ENCODE data around the gene CR1L. TPM values are rescaled to one million over a fixed set of nuclear protein-coding genes. Genes with fewer than 3 reads are reported as not detected.

The CR1L gene
- total and polyA plus RNA-seq, 2 donors (not counting 1 experiment from before 2014, with no cell fraction given): not detected

DNA sequence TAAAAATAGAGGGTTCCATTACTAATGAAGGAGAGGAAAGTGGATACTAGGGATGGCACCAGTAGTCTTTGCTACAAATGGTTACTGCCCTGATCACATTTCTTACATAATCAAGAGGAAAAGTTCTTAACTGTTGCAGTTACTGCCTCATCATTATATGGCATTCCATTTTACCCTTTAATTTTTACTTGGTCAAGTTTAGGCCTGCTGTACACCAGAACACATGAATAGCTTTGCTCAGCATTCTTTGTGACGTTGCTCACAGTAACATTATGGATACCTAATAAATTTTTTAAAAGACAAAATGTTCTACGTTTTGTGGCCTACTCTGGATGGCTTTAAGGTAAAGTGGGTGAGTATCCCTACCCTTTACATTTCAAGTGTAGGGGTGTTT lies 38.6 kb upstream of the CR1L start:
- H2AFZ ChIP-seq (ENCODE audit: low read length): no peak overlapping the region
- no peaks in the 10 kb centered on the region for H3K79me2 ChIP-seq (ENCODE audit: control insufficient read depth, insufficient read depth, low read length)
- no peaks in the 10 kb centered on the region for H3K27me3 ChIP-seq (ENCODE audit: control insufficient read depth, insufficient read depth, low read length)
- no peak overlapping the region for H3K4me3 ChIP-seq (replicated peaks in 1 of 4; ENCODE audit: control extremely low read depth in 1 of 4, insufficient read depth in 1 of 4, low read depth in 3 of 4, low read length in 4 of 4)
- H3K4me2 ChIP-seq (ENCODE audit: extremely low read depth, insufficient read depth, low read length): no peak overlapping the region
- H3K36me3 ChIP-seq (ENCODE audit: control insufficient read depth, insufficient read depth, low read length): no peaks in the 10 kb centered on the region
- no peaks in the 10 kb centered on the region for H3K4me1 ChIP-seq (ENCODE audit: control insufficient read depth, extremely low read depth, insufficient read depth, low read length)
- H3K9ac ChIP-seq (ENCODE audit: insufficient read depth, low read length): no peak overlapping the region
- no peak for TF ChIP-seq EZH2 (IDR thresholded peaks at IDR 0.05; ENCODE audit: low read length, missing control alignments)
- TF ChIP-seq, protein P1, sequence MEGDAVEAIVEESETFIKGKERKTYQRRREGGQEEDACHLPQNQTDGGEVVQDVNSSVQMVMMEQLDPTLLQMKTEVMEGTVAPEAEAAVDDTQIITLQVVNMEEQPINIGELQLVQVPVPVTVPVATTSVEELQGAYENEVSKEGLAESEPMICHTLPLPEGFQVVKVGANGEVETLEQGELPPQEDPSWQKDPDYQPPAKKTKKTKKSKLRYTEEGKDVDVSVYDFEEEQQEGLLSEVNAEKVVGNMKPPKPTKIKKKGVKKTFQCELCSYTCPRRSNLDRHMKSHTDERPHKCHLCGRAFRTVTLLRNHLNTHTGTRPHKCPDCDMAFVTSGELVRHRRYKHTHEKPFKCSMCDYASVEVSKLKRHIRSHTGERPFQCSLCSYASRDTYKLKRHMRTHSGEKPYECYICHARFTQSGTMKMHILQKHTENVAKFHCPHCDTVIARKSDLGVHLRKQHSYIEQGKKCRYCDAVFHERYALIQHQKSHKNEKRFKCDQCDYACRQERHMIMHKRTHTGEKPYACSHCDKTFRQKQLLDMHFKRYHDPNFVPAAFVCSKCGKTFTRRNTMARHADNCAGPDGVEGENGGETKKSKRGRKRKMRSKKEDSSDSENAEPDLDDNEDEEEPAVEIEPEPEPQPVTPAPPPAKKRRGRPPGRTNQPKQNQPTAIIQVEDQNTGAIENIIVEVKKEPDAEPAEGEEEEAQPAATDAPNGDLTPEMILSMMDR (conservative IDR thresholded peaks at IDR 0.05 in 1 of 2, IDR thresholded peaks at IDR 0.05 in 1 of 2; ENCODE audit: low read depth in 1 of 2, low read length in 2 of 2): no peak
- H4K20me1 ChIP-seq (ENCODE audit: control insufficient read depth, extremely low read depth, insufficient read depth, low read length): no peaks in the 10 kb centered on the region
- no peak for DNase-seq (ENCODE audit: low read depth in 2 of 2)
- H3K9me3 ChIP-seq (ENCODE audit: control insufficient read depth, insufficient read depth, low read depth, low read length): no peaks in the 10 kb centered on the region
- H3K27ac ChIP-seq (ENCODE audit: insufficient read depth, low read length): no peak overlapping the region

DNA sequence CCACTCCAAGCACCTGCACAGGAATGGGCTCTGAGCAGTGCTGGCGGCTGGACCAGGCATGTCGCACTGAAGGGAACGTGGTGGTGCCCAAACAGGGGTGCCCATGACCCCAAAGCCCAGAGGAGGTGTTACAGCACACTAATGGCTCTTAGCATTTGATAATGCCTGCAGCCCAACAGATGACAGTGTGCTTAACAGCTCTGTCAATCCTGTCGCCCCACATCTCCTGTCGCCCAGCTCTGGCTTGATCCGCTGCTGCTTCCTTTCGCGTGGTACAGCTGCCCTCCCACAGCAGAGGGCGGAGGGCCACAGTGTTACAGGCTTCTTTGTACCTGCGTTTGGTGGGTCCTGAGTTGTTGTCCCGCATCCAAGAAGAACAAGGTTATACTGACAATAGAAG lies 32.2 kb upstream of the CR1L start:
- Histone ChIP-seq H2AFZ (ENCODE audit: low read length) (no peak overlapping the region), H3K36me3 (ENCODE audit: control insufficient read depth, insufficient read depth, low read length) (no peaks in the 10 kb centered on the region), H3K79me2 (ENCODE audit: control insufficient read depth, insufficient read depth, low read length) (no peaks in the 10 kb centered on the region), H3K9ac (ENCODE audit: insufficient read depth, low read length) (no peak overlapping the region), H4K20me1 (ENCODE audit: control insufficient read depth, extremely low read depth, insufficient read depth, low read length) (no peaks in the 10 kb centered on the region), H3K4me3 (replicated peaks in 1 of 4; ENCODE audit: control extremely low read depth in 1 of 4, insufficient read depth in 1 of 4, low read depth in 3 of 4, low read length in 4 of 4) (no peak overlapping the region), H3K27me3 (ENCODE audit: control insufficient read depth, insufficient read depth, low read length) (no peaks in the 10 kb centered on the region), H3K9me3 (ENCODE audit: control insufficient read depth, insufficient read depth, low read depth, low read length) (no peaks in the 10 kb centered on the region), H3K27ac (ENCODE audit: insufficient read depth, low read length) (no peak overlapping the region), H3K4me1 (ENCODE audit: control insufficient read depth, extremely low read depth, insufficient read depth, low read length) (no peaks in the 10 kb centered on the region), H3K4me2 (ENCODE audit: extremely low read depth, insufficient read depth, low read length) (no peak overlapping the region)
- TF ChIP-seq, protein P1 (conservative IDR thresholded peaks at IDR 0.05 in 1 of 2, IDR thresholded peaks at IDR 0.05 in 1 of 2; ENCODE audit: low read depth in 1 of 2, low read length in 2 of 2): no peak
- no peak for TF ChIP-seq EZH2 (IDR thresholded peaks at IDR 0.05; ENCODE audit: low read length, missing control alignments)
- no peak for DNase-seq (ENCODE audit: low read depth in 2 of 2)

DNA sequence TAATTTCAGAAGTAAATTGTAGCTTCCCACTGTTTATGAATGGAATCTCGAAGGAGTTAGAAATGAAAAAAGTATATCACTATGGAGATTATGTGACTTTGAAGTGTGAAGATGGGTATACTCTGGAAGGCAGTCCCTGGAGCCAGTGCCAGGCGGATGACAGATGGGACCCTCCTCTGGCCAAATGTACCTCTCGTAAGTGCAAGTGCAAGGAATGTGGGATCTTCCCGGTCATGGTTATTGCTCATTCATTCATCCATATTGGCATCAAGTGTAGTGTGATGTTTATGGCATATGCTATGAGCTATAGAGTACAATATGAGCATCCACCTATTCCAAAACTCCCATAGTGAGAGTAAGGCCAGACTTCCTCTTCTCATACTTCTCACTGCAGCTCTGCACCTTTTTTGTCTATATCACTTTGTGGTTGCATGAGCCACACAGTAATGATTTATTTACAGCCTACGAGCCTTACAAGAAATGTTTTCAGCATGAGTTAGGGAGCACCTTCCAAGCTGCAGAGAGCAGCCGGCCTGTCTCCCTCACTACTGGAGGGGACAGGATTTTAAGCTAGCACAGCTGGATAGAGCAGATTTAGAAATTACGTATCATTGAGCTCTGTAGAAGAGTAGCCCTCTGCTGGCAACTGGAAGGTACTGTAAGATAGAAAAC lies 24.9 kb upstream of the CR1L start:
- Histone ChIP-seq H2AFZ (ENCODE audit: low read length) (no peak overlapping the region), H4K20me1 (ENCODE audit: control insufficient read depth, extremely low read depth, insufficient read depth, low read length) (no peaks in the 10 kb centered on the region), H3K79me2 (ENCODE audit: control insufficient read depth, insufficient read depth, low read length) (no peaks in the 10 kb centered on the region), H3K27ac (ENCODE audit: insufficient read depth, low read length) (no peak overlapping the region), H3K9ac (ENCODE audit: insufficient read depth, low read length) (no peak overlapping the region), H3K4me3 (replicated peaks in 1 of 4; ENCODE audit: control extremely low read depth in 1 of 4, insufficient read depth in 1 of 4, low read depth in 3 of 4, low read length in 4 of 4) (no peak overlapping the region), H3K4me1 (ENCODE audit: control insufficient read depth, extremely low read depth, insufficient read depth, low read length) (no peaks in the 10 kb centered on the region), H3K36me3 (ENCODE audit: control insufficient read depth, insufficient read depth, low read length) (no peaks in the 10 kb centered on the region), H3K4me2 (ENCODE audit: extremely low read depth, insufficient read depth, low read length) (no peak overlapping the region), H3K27me3 (ENCODE audit: control insufficient read depth, insufficient read depth, low read length) (no peaks in the 10 kb centered on the region), H3K9me3 (ENCODE audit: control insufficient read depth, insufficient read depth, low read depth, low read length) (no peaks in the 10 kb centered on the region)
- TF ChIP-seq EZH2 (IDR thresholded peaks at IDR 0.05; ENCODE audit: low read length, missing control alignments): no peak
- TF ChIP-seq, protein P1 (conservative IDR thresholded peaks at IDR 0.05 in 1 of 2, IDR thresholded peaks at IDR 0.05 in 1 of 2; ENCODE audit: low read depth in 1 of 2, low read length in 2 of 2): peak; percentile 84 to 87
- DNase-seq (ENCODE audit: low read depth in 2 of 2): peak; percentile 31 to 73
